Measurements from ENCODE around the gene C4B.
"Not testable (repeated sequence)": the region's sequence is repeated elsewhere in the genome, so short reads cannot be mapped to it uniquely, and the experiment has no call there.

C4B gene

GRCh38 chr6:32056254-32056653 lies 41.7 kb downstream of the C4B start:
- DNase-seq, result no peak

GRCh38 chr6:32057966-32058365 lies 43.4 kb downstream of the C4B start:
- no peak for DNase-seq

GRCh38 chr6:32058511-32058963 lies 43.9 kb downstream of the C4B start:
- DNase-seq, result no peak

- DNase-seq, result no peak
Observed at GRCh38 chr6:32060966-32061655, 46.5 kb downstream of the C4B start.

- no peak for DNase-seq
Observed at GRCh38 chr6:32064706-32065105, 50.1 kb downstream of the C4B start.

- DNase-seq, result not testable (repeated sequence)
Observed at GRCh38 chr6:32067521-32067920, 52.9 kb downstream of the C4B start.

GRCh38 chr6:32068315-32068714 lies 53.7 kb downstream of the C4B start:
- not testable (repeated sequence) for DNase-seq

- DNase-seq, result no peak
Observed at GRCh38 chr6:32068867-32069266, 54.3 kb downstream of the C4B start.

- no peak for DNase-seq
Observed at GRCh38 chr6:32069460-32069859, 54.9 kb downstream of the C4B start.

- DNase-seq, result no peak
Observed at GRCh38 chr6:32069878-32070515, 55.4 kb downstream of the C4B start.

GRCh38 chr6:32070814-32071543 lies 56.4 kb downstream of the C4B start:
- no peak for DNase-seq

- no peak for DNase-seq
Observed at GRCh38 chr6:32073101-32073500, 58.5 kb downstream of the C4B start.

GRCh38 chr6:32073613-32074012 lies 59.0 kb downstream of the C4B start:
- no peak for DNase-seq

- no peak for DNase-seq
Observed at GRCh38 chr6:32074996-32075532, 60.5 kb downstream of the C4B start.

GRCh38 chr6:32075781-32076180 lies 61.2 kb downstream of the C4B start:
- DNase-seq, result no peak

GRCh38 chr6:32076321-32076809 lies 61.8 kb downstream of the C4B start:
- DNase-seq, result peak; percentile 40

- DNase-seq, result no peak
Observed at GRCh38 chr6:32079566-32080290, 65.1 kb downstream of the C4B start.

- peak; percentile 83 for DNase-seq
Observed at GRCh38 chr6:32081168-32081990, 66.8 kb downstream of the C4B start.

GRCh38 chr6:32082478-32082877 lies 67.9 kb downstream of the C4B start:
- no peak for DNase-seq

GRCh38 chr6:32082935-32083334 lies 68.3 kb downstream of the C4B start:
- DNase-seq, result no peak

GRCh38 chr6:32083812-32084768 lies 69.5 kb downstream of the C4B start:
- DNase-seq, result no peak
